ENCODE data around the gene SEL1L3.

DNA sequence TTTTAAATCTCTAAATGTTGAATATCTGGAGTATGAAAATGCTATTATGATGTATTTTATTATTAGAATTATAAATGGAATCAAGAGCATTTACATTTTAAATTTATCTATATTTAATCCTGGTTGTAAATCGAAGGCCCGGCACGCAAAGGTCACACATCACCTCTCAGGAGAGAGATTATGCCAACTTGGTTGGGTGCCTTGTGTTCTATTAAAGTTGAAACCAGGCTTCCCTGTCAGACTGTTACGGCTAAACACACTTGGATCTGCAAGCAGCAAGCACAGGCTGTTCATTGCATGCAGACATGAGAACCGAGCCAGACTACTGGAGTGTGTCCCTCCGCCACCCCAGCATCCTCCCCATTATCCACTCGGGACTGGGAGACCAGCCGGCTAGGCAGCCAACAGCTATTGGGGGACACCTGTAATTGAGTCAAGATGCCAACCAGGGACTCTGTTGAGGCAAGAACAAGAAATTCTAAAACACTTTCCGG, 16.4 kb upstream of the SEL1L3 start:
- no peak for TF ChIP-seq CTCF (IDR thresholded peaks at IDR 0.05; ENCODE audit: low read depth, low read length)
- TF ChIP-seq EZH2phosphoT487 (IDR thresholded peaks at IDR 0.05; ENCODE audit: low read depth), result no peak
